Activated effector memory CD4-positive, alpha-beta T cell treated with Interleukin-2 at 50 U/mL for 16 hours (primary cell): ENCODE results near the gene PLA2R1.
"Not testable (repeated sequence)": the region's sequence is repeated elsewhere in the genome, so short reads cannot be mapped to it uniquely, and the experiment has no call there.

Source experiments
- DNase-seq: peaks from one replicate; pipeline ENCODE4 v3.0.0-alpha.2; 2020

Gene PLA2R1

GRCh38 chr2:159976527-159977160 lies 85.8 kb downstream of the PLA2R1 start:
- no peak for DNase-seq

- no peak for DNase-seq
Observed at GRCh38 chr2:159973325-159973724, 89.1 kb downstream of the PLA2R1 start.

- no peak for DNase-seq
Observed at GRCh38 chr2:159971365-159972152, 90.9 kb downstream of the PLA2R1 start.

GRCh38 chr2:159970548-159970947 lies 91.9 kb downstream of the PLA2R1 start:
- DNase-seq: not testable (repeated sequence)

GRCh38 chr2:159968279-159968900 lies 94.0 kb downstream of the PLA2R1 start:
- DNase-seq: no peak

GRCh38 chr2:159963700-159964099 lies 98.7 kb downstream of the PLA2R1 start:
- no peak for DNase-seq

GRCh38 chr2:159962513-159962912 lies 99.9 kb downstream of the PLA2R1 start:
- DNase-seq: not testable (repeated sequence)

GRCh38 chr2:159961451-159961850 lies 101.0 kb downstream of the PLA2R1 start:
- DNase-seq: no peak

- no peak for DNase-seq
Observed at GRCh38 chr2:159961037-159961436, 101.4 kb downstream of the PLA2R1 start.

- DNase-seq: no peak
Observed at GRCh38 chr2:159960414-159960813, 102.0 kb downstream of the PLA2R1 start.

- DNase-seq: no peak
Observed at GRCh38 chr2:159959136-159959535, 103.3 kb downstream of the PLA2R1 start.

- DNase-seq: no peak
Observed at GRCh38 chr2:159953136-159953823, 109.1 kb downstream of the PLA2R1 start.

GRCh38 chr2:159946326-159946999 lies 116.0 kb downstream of the PLA2R1 start:
- no peak for DNase-seq

- no peak for DNase-seq
Observed at GRCh38 chr2:159944874-159945273, 117.5 kb downstream of the PLA2R1 start.

- no peak for DNase-seq
Observed at GRCh38 chr2:159942146-159942545, 120.3 kb downstream of the PLA2R1 start.

- no peak for DNase-seq
Observed at GRCh38 chr2:159941729-159942128, 120.7 kb downstream of the PLA2R1 start.

GRCh38 chr2:159939946-159940345 lies 122.5 kb downstream of the PLA2R1 start:
- no peak for DNase-seq

- DNase-seq: no peak
Observed at GRCh38 chr2:159938395-159938794, 124.0 kb downstream of the PLA2R1 start.

GRCh38 chr2:159936471-159936870 lies 125.9 kb downstream of the PLA2R1 start:
- DNase-seq: no peak

- DNase-seq: no peak
Observed at GRCh38 chr2:159933727-159934049, 128.7 kb downstream of the PLA2R1 start.

GRCh38 chr2:159933040-159933726 lies 129.2 kb downstream of the PLA2R1 start:
- no peak for DNase-seq

GRCh38 chr2:159926695-159927094 lies 135.7 kb downstream of the PLA2R1 start:
- DNase-seq: no peak
